Measurements from ENCODE around the gene MCTP1. TPM values are rescaled to one million over a fixed set of nuclear protein-coding genes. Genes with fewer than 3 reads are reported as not detected.

Gene MCTP1
- total and polyA plus RNA-seq, 9 of the 15 experiments (the other 6 are each of a cell fraction or from before 2014, with no cell fraction given), result 0.04 to 0.93 (median 0.06) TPM; not detected in 4

GRCh38 chr5:95057615-95058014 lies 227.3 kb downstream of the MCTP1 start (continued):
- TF ChIP-seq ZNF592 (IDR thresholded peaks at IDR 0.05) (no peak), HDAC3 (IDR thresholded peaks at IDR 0.05; ENCODE audit: borderline replicate concordance, partially characterized antibody) (no peak), PCBP1 (IDR thresholded peaks at IDR 0.05; ENCODE audit: low read depth, low read length, poor library complexity, severe bottlenecking) (no peak), SAFB (IDR thresholded peaks at IDR 0.05; ENCODE audit: borderline replicate concordance, low read depth, low read length) (no peak), ZNF140 (CRISPR knock-in tag; IDR thresholded peaks at IDR 0.05) (no peak), ZNF121 (CRISPR knock-in tag; conservative IDR thresholded peaks at IDR 0.05) (no peak)

- Histone ChIP-seq H3K4me2 (ENCODE audit: insufficient read depth, low read length) (no peak overlapping the region), H4K20me1 (replicated peaks; ENCODE audit: control insufficient read depth, insufficient read depth, low read length) (no peaks in the 10 kb centered on the region), H3K79me2 (ENCODE audit: control insufficient read depth, insufficient read depth, low read length) (no peaks in the 10 kb centered on the region), H2AFZ (ENCODE audit: low read depth, low read length) (no peak overlapping the region), H3K27me3 (ENCODE audit: control insufficient read depth in 2 of 2, insufficient read depth in 2 of 2, low read length in 2 of 2) (no peaks in the 10 kb centered on the region), H3K4me3 (no peak overlapping the region), H3K36me3 (ENCODE audit: control insufficient read depth, insufficient read depth, low read length) (no peaks in the 10 kb centered on the region), H3K9ac (ENCODE audit: insufficient read depth in 1 of 2, low read depth in 2 of 2, low read length in 2 of 2) (no peak overlapping the region), H3K9me1 (ENCODE audit: control insufficient read depth, insufficient read depth, low read length) (no peaks in the 10 kb centered on the region), H3K4me1 (replicated peaks in 1 of 2; ENCODE audit: control insufficient read depth in 2 of 2, insufficient read depth in 2 of 2, low read length in 2 of 2) (no peaks in the 10 kb centered on the region), H3K27ac (ENCODE audit: extremely low read depth, low read depth, low read length) (no peak overlapping the region), H3K9me3 (replicated peaks; ENCODE audit: control insufficient read depth, insufficient read depth, low read depth, low read length) (no peaks in the 10 kb centered on the region)
- no peak for DNase-seq (ENCODE audit: extremely low read depth in 1 of 4, low spot score in 3 of 4)
- POLR2A ChIA-PET, result no interaction called here
- CTCF ChIA-PET (ENCODE audit: low intra/inter-chr PET ratio), result no interaction called here
- intact Hi-C loops (cut with micrococcal nuclease) (no loop called here), in situ Hi-C loops (cut with MboI) (no loop called here)
- no peak for ATAC-seq
- FAIRE-seq, result no peak
- 3% methylated on average over 7 of the region's 7 CpGs for WGBS (ENCODE audit: insufficient coverage, low coverage, missing lambda C conversion rate)
- no TSS peak for BruUV-seq (replicated peaks)
- TF ChIP-seq RHOXF2B (CRISPR knock-in tag; conservative IDR thresholded peaks at IDR 0.05) (no peak), RAD21 (CRISPR knock-in tag; conservative IDR thresholded peaks at IDR 0.05 in 1 of 2, IDR thresholded peaks at IDR 0.05 in 1 of 2) (no peak), HCFC1 (IDR thresholded peaks at IDR 0.05; ENCODE audit: low read depth, low read length) (no peak), MCM5 (IDR thresholded peaks at IDR 0.05; ENCODE audit: low read depth) (no peak), YBX1 (IDR thresholded peaks at IDR 0.05) (no peak), CBX1 (IDR thresholded peaks at IDR 0.05; ENCODE audit: low read depth) (no peak), NCOA1 (IDR thresholded peaks at IDR 0.05; ENCODE audit: low read depth) (no peak), ARID4B (CRISPR knock-in tag; IDR thresholded peaks at IDR 0.05) (no peak), TEAD2 (tag; IDR thresholded peaks at IDR 0.05) (no peak)
Measured at GRCh38 chr5:95053253-95053652, 231.6 kb downstream of the MCTP1 start.
